GM12878 (cell line): ENCODE data around the gene IMMT. TPM values are rescaled to one million over a fixed set of nuclear protein-coding genes. Genes with fewer than 3 reads are reported as not detected.
A peak's percentile ranks its signal among the peaks of the same experiment; 100 is the strongest.
"Not testable (repeated sequence)": the region's sequence is repeated elsewhere in the genome, so short reads cannot be mapped to it uniquely, and the experiment has no call there.

Experiments used
- ATAC-seq: fragments of 200-7000 bp; cut with Tn5 transposase; 3 replicates; pipeline ENCODE4 v1.9.1; 2020; ENCODE audit warnings: mild to moderate bottlenecking, moderate library complexity
- BruUV-seq: library from RNA; stranded (reverse); fragments of 400-500 nt; replicated peaks from 2 replicates; lab custom pipeline; 2021; lab: Mats Ljungman, UMichigan
- CTCF ChIA-PET: fragments of 300-600 bp; sonication (Branson Sonifier 250); formaldehyde crosslinking; extraction: SDS; loops from one replicate; lab custom pipeline; 2021; ENCODE audit warnings: inconsistent platforms; lab: Yijun Ruan, JAX
- POLR2A ChIA-PET: fragments of 350-600 bp; formaldehyde crosslinking; extraction: SDS; loops from one replicate; lab custom pipeline; 2021; ENCODE audit warnings: inconsistent platforms; lab: Charles Lee
- RAD21 ChIA-PET: fragments of 300-600 bp; sonication (Branson Sonifier 250); formaldehyde crosslinking; loops from one replicate; lab custom pipeline; 2023; ENCODE audit warnings: antibody characterized with exemption; ENCODE audit not compliant: unreplicated experiment; lab: Charles Lee
- SMC1A ChIA-PET: fragments of 300-600 bp; sonication (Branson Sonifier 250); formaldehyde crosslinking; loops from one replicate; lab custom pipeline; 2023; ENCODE audit not compliant: unreplicated experiment, uncharacterized antibody; lab: Charles Lee
- DNase-seq: peaks from one replicate; pipeline ENCODE4 v3.0.0-alpha.2; 2011; ENCODE audit warnings: low read depth, low spot score
- FAIRE-seq: peaks from 3 replicates; lab custom pipeline; 2011; peaks lifted over from hg19 to GRCh38; lab: Jason Lieb, UNC
- H2AFZ ChIP-seq: 2 replicates; pipeline ENCODE4 v1.6.0; 2011; ENCODE audit warnings: low read depth, low read length, control low read depth; ENCODE audit not compliant: control insufficient read depth
- H3K27ac ChIP-seq: 2 replicates; pipeline ENCODE4 v1.5.1; 2011; ENCODE audit warnings: control low read depth; ENCODE audit not compliant: control insufficient read depth, insufficient read depth
- H3K27me3 ChIP-seq, 2 experiments: replicated peaks in 1 of 2; 2 replicates each; pipeline versions ENCODE4 v1.6.0 to v1.6.1; 2011; ENCODE audit warnings: low read length in 1 of 2; ENCODE audit not compliant: control insufficient read depth in 2 of 2, insufficient read depth in 2 of 2
- H3K36me3 ChIP-seq, 2 experiments: 2 replicates each; pipeline ENCODE4 v1.5.1; 2011; ENCODE audit warnings: low read length in 1 of 2; ENCODE audit not compliant: control insufficient read depth in 2 of 2, insufficient read depth in 2 of 2
- H3K4me1 ChIP-seq: 2 replicates; pipeline ENCODE4 v1.6.1; 2011; ENCODE audit warnings: mild to moderate bottlenecking, low read length, moderate library complexity, mixed read lengths; ENCODE audit not compliant: control insufficient read depth, insufficient read depth
- H3K4me2 ChIP-seq: 2 replicates; pipeline ENCODE4 v1.6.0; 2011; ENCODE audit warnings: control low read depth; ENCODE audit not compliant: control insufficient read depth, insufficient read depth
- H3K4me3 ChIP-seq: fragments of 200-600 bp; sonication (generic); 2 replicates; pipeline ENCODE4 v1.5.1; 2016
- H3K79me2 ChIP-seq: 2 replicates; pipeline ENCODE4 v1.6.0; 2011; ENCODE audit warnings: low read length; ENCODE audit not compliant: control insufficient read depth, insufficient read depth
- H3K9ac ChIP-seq: 2 replicates; pipeline ENCODE4 v1.8.0; 2011; ENCODE audit warnings: low read length, control low read depth, mixed read lengths; ENCODE audit not compliant: control insufficient read depth, insufficient read depth
- H3K9me3 ChIP-seq: replicated peaks from 3 replicates; pipeline ENCODE4 v1.5.1; 2011; ENCODE audit warnings: mild to moderate bottlenecking, low read length; ENCODE audit not compliant: control insufficient read depth, insufficient read depth
- H4K20me1 ChIP-seq: 2 replicates; pipeline ENCODE4 v1.6.0; 2011; ENCODE audit not compliant: control insufficient read depth, insufficient read depth
- HCFC1 ChIP-seq: fragments of 150-350 bp; IDR thresholded peaks from 2 replicates; pipeline ENCODE4 v1.6.1; 2014; ENCODE audit warnings: low read length
- MEF2A ChIP-seq: IDR thresholded peaks from 2 replicates; pipeline ENCODE4 v1.6.1; 2011; ENCODE audit warnings: low read depth, mild to moderate bottlenecking, low read length, moderate library complexity; ENCODE audit not compliant: insufficient read depth
- SREBF2 ChIP-seq: IDR thresholded peaks from 2 replicates; pipeline ENCODE4 v1.6.1; 2012; ENCODE audit warnings: mild to moderate bottlenecking, low read length
- whole genome bisulfite sequencing: methylation state at CpG from one replicate; pipeline ENCODE4 v1.1.6; 2016; ENCODE audit warnings: low lambda C conversion rate; ENCODE audit not compliant: insufficient replicate concordance, insufficient coverage; ENCODE audit errors: missing lambda C conversion rate; 5-methylcytosine and 5-hydroxymethylcytosine counted together
- in situ Hi-C: fragments of 300-500 bp; cut with MboI; formaldehyde crosslinking; loops from 9 replicates; pipeline ENCODE4 v1.14.3; 2018; ENCODE audit warnings: mixed read lengths
- intact Hi-C: fragments of 100-400 bp; cut with micrococcal nuclease; formaldehyde crosslinking; loops from one replicate; pipeline ENCODE4 v1.14.2; 2022; ENCODE audit not compliant: unreplicated experiment
- polyA plus RNA-seq, 11 experiments: library from polyadenylated mRNA; depleted of rRNA in 4 of 11; unstranded in 6 of 11; stranded (reverse) in 5 of 11; fragments of >200 nt; fragmentation: Nextera tagmentation in 4 of 11; fragmentation: Illumina TruSeq in 1 of 11; extraction: Ambion mirVana in 4 of 11; extraction: Trizol in 1 of 11; gene quantifications; 1 replicate in 1 of 11; 2 replicates in 10 of 11; pipeline versions ENCODE4 v1.2.1 to v1.2.3, GENCODE V29; 2011 to 2016; ENCODE audit warnings: inconsistent platforms in 2 of 11, missing spikeins in 2 of 11, low read depth in 1 of 11
- total RNA-seq, 4 experiments: library from RNA; depleted of rRNA in 3 of 4; stranded (reverse); fragments of >200 nt in 3 of 4; fragmentation: Illumina TruSeq in 1 of 4; extraction: Trizol in 1 of 4; gene quantifications; 2 replicates each; pipeline versions ENCODE4 v1.2.1 to v1.2.3, GENCODE V29; 2013 to 2021

The IMMT gene
- total and polyA plus RNA-seq, 10 of the 15 experiments (the other 5 are each of a cell fraction or from before 2014, with no cell fraction given) = 78.4 to 149 (median 98.7) TPM

GRCh38 chr2:86201671-86202335 lies 6.5 kb upstream of the IMMT start:
- peaks cover 37% of the 10 kb centered on the region for H3K79me2 ChIP-seq
- intact Hi-C loops (no loop called here), in situ Hi-C loops (no loop called here)
- ChIA-PET CTCF (interaction anchor here (1.3 to 3.4 kb wide), 3 partner anchors 11 to 170 kb away, joined by 4 to 15 read pairs (median 5); no protein-coding TSS in a partner anchor), RAD21 (interaction anchor here (0.8 to 1.3 kb wide), 2 partner anchors 17 to 378 kb away, joined by 3 read pairs; no protein-coding TSS in a partner anchor), POLR2A (interaction anchor here (0.7 to 1.5 kb wide), 2 partner anchors 9 to 238 kb away, joined by 3 read pairs; no protein-coding TSS in a partner anchor), SMC1A (interaction anchor here (0.6 to 2.7 kb wide), 7 partner anchors 7 to 157 kb away, joined by 3 to 12 read pairs (median 4); no protein-coding TSS in a partner anchor)
- 96% methylated on average over 8 of the region's 8 CpGs for WGBS
- 0 out of 2 replicates have a peak overlapping the region, but pooled peaks have one; percentile 16 for H3K4me3 ChIP-seq
- no peaks in the 10 kb centered on the region; the same call in 2 of the 3 replicates for H3K9me3 ChIP-seq
- no peak for TF ChIP-seq HCFC1
- TF ChIP-seq MEF2A = no peak
- no peak for TF ChIP-seq SREBF2
- H3K36me3 ChIP-seq = peaks cover 0 to 12% of the 10 kb centered on the region in 2 experiments; a peak in 2 of 4 replicates
- no peak for ATAC-seq
- H2AFZ ChIP-seq = no peak overlapping the region
- no TSS peak for BruUV-seq
- FAIRE-seq = no peak
- no peak for DNase-seq
- no peak overlapping the region for H3K9ac ChIP-seq
- H4K20me1 ChIP-seq = no peaks in the 10 kb centered on the region
- no peaks in the 10 kb centered on the region for H3K27me3 ChIP-seq
- H3K4me2 ChIP-seq = peak overlapping the region; percentile 38; the same call in 1 of the 2 replicates
- peaks cover 8% of the 10 kb centered on the region for H3K4me1 ChIP-seq
- H3K27ac ChIP-seq = no peak overlapping the region

GRCh38 chr2:86200564-86200963 lies 5.3 kb upstream of the IMMT start:
- H2AFZ ChIP-seq, H3K9me3 ChIP-seq, in situ Hi-C loops, ATAC-seq, BruUV-seq, H3K36me3 ChIP-seq, H3K9ac ChIP-seq, H3K27ac ChIP-seq, H3K27me3 ChIP-seq, H4K20me1 ChIP-seq, DNase-seq, intact Hi-C loops, FAIRE-seq: not testable (repeated sequence)
- WGBS = 91% methylated on average over 11 of the region's 11 CpGs
- SMC1A ChIA-PET = interaction anchor here (1.3 to 2.7 kb wide), 4 partner anchors 11 to 75 kb away, joined by 3 to 12 read pairs (median 4); no protein-coding TSS in a partner anchor
- CTCF ChIA-PET = interaction anchor here (0.6 to 3.4 kb wide), 5 partner anchors 12 to 453 kb away, joined by 3 to 15 read pairs (median 5); no protein-coding TSS in a partner anchor
- Histone ChIP-seq H3K4me3 (peak overlapping the region; percentile 83), H3K4me2 (peak overlapping the region; percentile 69), H3K4me1 (peaks cover 13% of the 10 kb centered on the region), H3K79me2 (peaks cover 41% of the 10 kb centered on the region)
- POLR2A ChIA-PET = interaction anchor here (0.5 to 1.1 kb wide), 2 partner anchors 72 to 374 kb away, joined by 3 to 4 read pairs; no protein-coding TSS in a partner anchor
- RAD21 ChIA-PET = interaction anchor here (1.3 to 1.4 kb wide), 2 partner anchors 16 to 25 kb away, joined by 3 read pairs; no protein-coding TSS in a partner anchor
